ENCODE data around the gene TMEM45A. TPM values are rescaled to one million over a fixed set of nuclear protein-coding genes. Genes with fewer than 3 reads are reported as not detected.

Gene TMEM45A
- total and polyA plus RNA-seq, 2 donors (not counting 1 experiment from before 2014, with no cell fraction given) = 26.4 to 71.4 TPM

DNA sequence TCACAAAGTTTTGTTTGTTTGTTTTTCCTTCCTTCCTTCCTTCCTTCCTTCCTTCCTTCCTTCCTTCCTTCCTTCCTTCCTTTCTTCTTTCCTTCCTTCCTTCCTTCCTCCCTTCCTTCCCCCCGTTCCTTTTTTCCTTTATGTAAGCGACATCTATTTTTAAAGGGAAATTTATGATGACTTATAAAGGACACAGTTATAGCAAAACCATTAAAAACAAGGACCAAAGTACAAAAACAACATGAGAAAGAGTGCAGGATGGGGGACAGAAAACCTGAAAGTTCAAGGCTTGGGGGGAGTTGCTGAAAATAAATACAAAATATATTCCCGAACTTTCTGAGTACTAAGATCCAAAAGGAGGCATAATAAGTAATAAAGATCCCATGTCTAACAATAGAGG lies 118.8 kb downstream of the TMEM45A start:
- Histone ChIP-seq H3K27ac (ENCODE audit: insufficient read depth, low read length) (no peak overlapping the region), H3K4me2 (ENCODE audit: extremely low read depth, insufficient read depth, low read length) (no peak overlapping the region), H3K4me1 (ENCODE audit: control insufficient read depth, extremely low read depth, insufficient read depth, low read length) (no peaks in the 10 kb centered on the region), H3K9ac (ENCODE audit: insufficient read depth, low read length) (no peak overlapping the region), H3K4me3 (replicated peaks in 1 of 4; ENCODE audit: control extremely low read depth in 1 of 4, insufficient read depth in 1 of 4, low read depth in 3 of 4, low read length in 4 of 4) (no peak overlapping the region), H3K9me3 (ENCODE audit: control insufficient read depth, insufficient read depth, low read depth, low read length) (no peaks in the 10 kb centered on the region), H3K27me3 (ENCODE audit: control insufficient read depth, insufficient read depth, low read length) (peaks cover 12% of the 10 kb centered on the region), H3K79me2 (ENCODE audit: control insufficient read depth, insufficient read depth, low read length) (no peaks in the 10 kb centered on the region), H3K36me3 (ENCODE audit: control insufficient read depth, insufficient read depth, low read length) (no peaks in the 10 kb centered on the region), H4K20me1 (ENCODE audit: control insufficient read depth, extremely low read depth, insufficient read depth, low read length) (no peaks in the 10 kb centered on the region), H2AFZ (ENCODE audit: low read length) (no peak overlapping the region)
- TF ChIP-seq, protein P1, sequence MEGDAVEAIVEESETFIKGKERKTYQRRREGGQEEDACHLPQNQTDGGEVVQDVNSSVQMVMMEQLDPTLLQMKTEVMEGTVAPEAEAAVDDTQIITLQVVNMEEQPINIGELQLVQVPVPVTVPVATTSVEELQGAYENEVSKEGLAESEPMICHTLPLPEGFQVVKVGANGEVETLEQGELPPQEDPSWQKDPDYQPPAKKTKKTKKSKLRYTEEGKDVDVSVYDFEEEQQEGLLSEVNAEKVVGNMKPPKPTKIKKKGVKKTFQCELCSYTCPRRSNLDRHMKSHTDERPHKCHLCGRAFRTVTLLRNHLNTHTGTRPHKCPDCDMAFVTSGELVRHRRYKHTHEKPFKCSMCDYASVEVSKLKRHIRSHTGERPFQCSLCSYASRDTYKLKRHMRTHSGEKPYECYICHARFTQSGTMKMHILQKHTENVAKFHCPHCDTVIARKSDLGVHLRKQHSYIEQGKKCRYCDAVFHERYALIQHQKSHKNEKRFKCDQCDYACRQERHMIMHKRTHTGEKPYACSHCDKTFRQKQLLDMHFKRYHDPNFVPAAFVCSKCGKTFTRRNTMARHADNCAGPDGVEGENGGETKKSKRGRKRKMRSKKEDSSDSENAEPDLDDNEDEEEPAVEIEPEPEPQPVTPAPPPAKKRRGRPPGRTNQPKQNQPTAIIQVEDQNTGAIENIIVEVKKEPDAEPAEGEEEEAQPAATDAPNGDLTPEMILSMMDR (conservative IDR thresholded peaks at IDR 0.05 in 1 of 2, IDR thresholded peaks at IDR 0.05 in 1 of 2; ENCODE audit: low read depth in 1 of 2, low read length in 2 of 2) = no peak
- no peak for TF ChIP-seq EZH2 (IDR thresholded peaks at IDR 0.05; ENCODE audit: low read length, missing control alignments)
- DNase-seq (ENCODE audit: low read depth in 2 of 2) = no peak

DNA sequence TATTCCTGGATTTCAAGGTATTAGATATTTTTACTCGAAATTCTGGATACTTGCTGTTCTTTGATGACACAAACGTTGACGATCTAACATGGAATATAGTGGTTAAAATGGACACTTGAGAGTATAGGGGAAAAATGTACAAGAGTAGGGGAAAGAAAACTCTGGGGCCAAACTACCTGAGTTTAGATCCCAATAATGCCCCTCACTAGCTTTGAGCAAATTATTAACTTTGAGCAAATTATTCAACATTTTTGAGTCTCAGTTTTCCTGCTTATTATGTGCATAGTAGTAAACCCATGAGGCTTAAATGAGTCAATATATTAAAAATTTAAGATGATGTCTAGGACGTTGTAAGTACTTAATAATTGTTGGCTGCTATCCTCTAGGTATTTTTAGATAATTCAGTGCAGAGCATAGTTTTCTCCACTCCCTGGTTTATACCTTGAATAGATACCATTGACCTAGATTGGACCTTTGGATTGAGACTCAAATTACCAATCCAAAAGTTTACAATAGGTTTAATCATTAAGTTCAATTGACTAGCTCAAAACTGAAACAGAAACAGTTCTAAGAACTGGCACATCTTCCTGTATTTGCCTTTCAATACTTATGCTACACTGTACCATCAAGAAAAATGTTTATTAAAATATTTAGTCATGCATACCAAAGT lies 121.4 kb downstream of the TMEM45A start:
- Histone ChIP-seq H3K27ac (ENCODE audit: insufficient read depth, low read length) (no peak overlapping the region), H3K79me2 (ENCODE audit: control insufficient read depth, insufficient read depth, low read length) (no peaks in the 10 kb centered on the region), H2AFZ (ENCODE audit: low read length) (no peak overlapping the region), H3K27me3 (ENCODE audit: control insufficient read depth, insufficient read depth, low read length) (peaks cover 8% of the 10 kb centered on the region), H4K20me1 (ENCODE audit: control insufficient read depth, extremely low read depth, insufficient read depth, low read length) (no peaks in the 10 kb centered on the region), H3K36me3 (ENCODE audit: control insufficient read depth, insufficient read depth, low read length) (no peaks in the 10 kb centered on the region), H3K4me1 (ENCODE audit: control insufficient read depth, extremely low read depth, insufficient read depth, low read length) (no peaks in the 10 kb centered on the region), H3K4me2 (ENCODE audit: extremely low read depth, insufficient read depth, low read length) (no peak overlapping the region), H3K9me3 (ENCODE audit: control insufficient read depth, insufficient read depth, low read depth, low read length) (no peaks in the 10 kb centered on the region), H3K4me3 (replicated peaks in 1 of 4; ENCODE audit: control extremely low read depth in 1 of 4, insufficient read depth in 1 of 4, low read depth in 3 of 4, low read length in 4 of 4) (no peak overlapping the region), H3K9ac (ENCODE audit: insufficient read depth, low read length) (no peak overlapping the region)
- no peak for TF ChIP-seq EZH2 (IDR thresholded peaks at IDR 0.05; ENCODE audit: low read length, missing control alignments)
- TF ChIP-seq, protein P1 (conservative IDR thresholded peaks at IDR 0.05 in 1 of 2, IDR thresholded peaks at IDR 0.05 in 1 of 2; ENCODE audit: low read depth in 1 of 2, low read length in 2 of 2) = no peak
- no peak for DNase-seq (ENCODE audit: low read depth in 2 of 2)

DNA sequence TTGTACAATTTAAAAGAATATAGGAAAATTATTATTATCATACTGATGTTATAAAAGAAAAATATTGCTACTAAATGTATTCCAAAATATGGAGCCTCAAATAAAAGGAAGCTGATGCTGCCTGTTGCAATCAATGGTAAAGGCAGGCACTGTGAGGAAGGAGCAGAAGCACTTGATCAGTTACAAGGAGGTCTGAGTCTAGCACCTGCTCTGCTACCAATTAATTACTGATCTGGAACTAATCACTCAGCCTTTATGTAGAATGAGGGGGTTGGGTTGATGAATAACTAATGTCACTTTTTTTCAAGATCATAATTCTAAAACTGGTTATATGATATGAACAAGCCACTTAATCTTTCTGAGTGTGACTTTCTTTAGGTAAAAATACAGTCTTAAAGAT lies 122.5 kb downstream of the TMEM45A start:
- H3K79me2 ChIP-seq (ENCODE audit: control insufficient read depth, insufficient read depth, low read length) = no peaks in the 10 kb centered on the region
- no peaks in the 10 kb centered on the region for H4K20me1 ChIP-seq (ENCODE audit: control insufficient read depth, extremely low read depth, insufficient read depth, low read length)
- peaks cover 4% of the 10 kb centered on the region for H3K27me3 ChIP-seq (ENCODE audit: control insufficient read depth, insufficient read depth, low read length)
- H3K9ac ChIP-seq (ENCODE audit: insufficient read depth, low read length) = no peak overlapping the region
- H3K9me3 ChIP-seq (ENCODE audit: control insufficient read depth, insufficient read depth, low read depth, low read length) = no peaks in the 10 kb centered on the region
- H3K27ac ChIP-seq (ENCODE audit: insufficient read depth, low read length) = no peak overlapping the region
- no peak for DNase-seq (ENCODE audit: low read depth in 2 of 2)
- no peak overlapping the region for H3K4me2 ChIP-seq (ENCODE audit: extremely low read depth, insufficient read depth, low read length)
- H2AFZ ChIP-seq (ENCODE audit: low read length) = no peak overlapping the region
- H3K36me3 ChIP-seq (ENCODE audit: control insufficient read depth, insufficient read depth, low read length) = no peaks in the 10 kb centered on the region
- no peak overlapping the region for H3K4me3 ChIP-seq (replicated peaks in 1 of 4; ENCODE audit: control extremely low read depth in 1 of 4, insufficient read depth in 1 of 4, low read depth in 3 of 4, low read length in 4 of 4)
- no peaks in the 10 kb centered on the region for H3K4me1 ChIP-seq (ENCODE audit: control insufficient read depth, extremely low read depth, insufficient read depth, low read length)
- TF ChIP-seq, protein P1 (conservative IDR thresholded peaks at IDR 0.05 in 1 of 2, IDR thresholded peaks at IDR 0.05 in 1 of 2; ENCODE audit: low read depth in 1 of 2, low read length in 2 of 2) = no peak
- TF ChIP-seq EZH2 (IDR thresholded peaks at IDR 0.05; ENCODE audit: low read length, missing control alignments) = no peak

Data from fibroblast of lung (primary cell).